ENCODE results near the gene RPRM. TPM values are rescaled to one million over a fixed set of nuclear protein-coding genes. Genes with fewer than 3 reads are reported as not detected.
A peak's percentile ranks its signal among the peaks of the same experiment; 100 is the strongest.

Gene RPRM
- polyA plus RNA-seq, 1 donor from 2014 or later: 2.8 TPM

GRCh38 chr2:153476491-153476815, 2.1 kb downstream of the RPRM start:
- Histone ChIP-seq H3K79me2 (replicated peaks; ENCODE audit: insufficient read depth, low read length) (no peaks in the 10 kb centered on the region), H3K9ac (ENCODE audit: low read length) (no peak overlapping the region), H3K4me3 (ENCODE audit: low read length) (peak overlapping the region; percentile 75), H4K20me1 (ENCODE audit: insufficient read depth) (no peaks in the 10 kb centered on the region), H3K36me3 (ENCODE audit: insufficient read depth, low read length) (no peaks in the 10 kb centered on the region), H2AFZ (ENCODE audit: low read depth, low read length) (no peak overlapping the region), H3K27ac (ENCODE audit: low read length) (no peak overlapping the region), H3K9me2 (ENCODE audit: insufficient read depth, low read length) (no peaks in the 10 kb centered on the region), H3K4me2 (ENCODE audit: low read length) (no peak overlapping the region), H3K27me3 (ENCODE audit: insufficient read depth, low read depth, low read length) (peaks cover 31% of the 10 kb centered on the region), H3F3A (ENCODE audit: insufficient read depth, low read length, poor library complexity, severe bottlenecking) (no peaks in the 10 kb centered on the region), H3K9me3 (ENCODE audit: low read length) (no peaks in the 10 kb centered on the region)
- TF ChIP-seq EZH2 (IDR thresholded peaks at IDR 0.05; ENCODE audit: borderline replicate concordance, insufficient read depth, low read length, poor library complexity, severe bottlenecking): no peak
- no peak for TF ChIP-seq CTCF (IDR thresholded peaks at IDR 0.05; ENCODE audit: poor library complexity, severe bottlenecking)
- TF ChIP-seq RAD21 (conservative IDR thresholded peaks at IDR 0.05): no peak
- TF ChIP-seq EP300 (conservative IDR thresholded peaks at IDR 0.05; ENCODE audit: poor library complexity, severe bottlenecking): no peak
- no peak for TF ChIP-seq MXI1 (conservative IDR thresholded peaks at IDR 0.05; ENCODE audit: poor library complexity, severe bottlenecking)
- no peak for TF ChIP-seq REST (IDR thresholded peaks at IDR 0.05; ENCODE audit: borderline replicate concordance)
- no peak for TF ChIP-seq SMC3 (conservative IDR thresholded peaks at IDR 0.05; ENCODE audit: poor library complexity)

- no peaks in the 10 kb centered on the region for H3K36me3 ChIP-seq (ENCODE audit: insufficient read depth, low read length)
- no peaks in the 10 kb centered on the region for H3K9me2 ChIP-seq (ENCODE audit: insufficient read depth, low read length)
- H3K79me2 ChIP-seq (replicated peaks; ENCODE audit: insufficient read depth, low read length): no peaks in the 10 kb centered on the region
- H3K4me3 ChIP-seq (ENCODE audit: low read length): no peak overlapping the region
- no peak overlapping the region for H3K4me2 ChIP-seq (ENCODE audit: low read length)
- H3K27ac ChIP-seq (ENCODE audit: low read length): no peak overlapping the region
- no peak overlapping the region for H3K9ac ChIP-seq (ENCODE audit: low read length)
- no peak overlapping the region for H2AFZ ChIP-seq (ENCODE audit: low read depth, low read length)
- no peak for TF ChIP-seq EP300 (conservative IDR thresholded peaks at IDR 0.05; ENCODE audit: poor library complexity, severe bottlenecking)
- no peaks in the 10 kb centered on the region for H3F3A ChIP-seq (ENCODE audit: insufficient read depth, low read length, poor library complexity, severe bottlenecking)
- no peaks in the 10 kb centered on the region for H4K20me1 ChIP-seq (ENCODE audit: insufficient read depth)
- no peaks in the 10 kb centered on the region for H3K9me3 ChIP-seq (ENCODE audit: low read length)
- H3K27me3 ChIP-seq (ENCODE audit: insufficient read depth, low read depth, low read length): peaks cover 31% of the 10 kb centered on the region
Observed at GRCh38 chr2:153474876-153475435, 3.6 kb downstream of the RPRM start.

- no peak overlapping the region for H3K27ac ChIP-seq (ENCODE audit: low read length)
- peaks cover 31% of the 10 kb centered on the region for H3K27me3 ChIP-seq (ENCODE audit: insufficient read depth, low read depth, low read length)
- no peak overlapping the region for H3K4me2 ChIP-seq (ENCODE audit: low read length)
- no peaks in the 10 kb centered on the region for H3K79me2 ChIP-seq (replicated peaks; ENCODE audit: insufficient read depth, low read length)
- TF ChIP-seq EZH2 (IDR thresholded peaks at IDR 0.05; ENCODE audit: borderline replicate concordance, insufficient read depth, low read length, poor library complexity, severe bottlenecking): no peak
- no peak for TF ChIP-seq CTCF (IDR thresholded peaks at IDR 0.05; ENCODE audit: poor library complexity, severe bottlenecking)
- TF ChIP-seq RAD21 (conservative IDR thresholded peaks at IDR 0.05): no peak
- TF ChIP-seq MXI1 (conservative IDR thresholded peaks at IDR 0.05; ENCODE audit: poor library complexity, severe bottlenecking): no peak
- TF ChIP-seq TAF1 (IDR thresholded peaks at IDR 0.05; ENCODE audit: low read depth): no peak
- H2AFZ ChIP-seq (ENCODE audit: low read depth, low read length): no peak overlapping the region
- H3K9me3 ChIP-seq (ENCODE audit: low read length): no peaks in the 10 kb centered on the region
- H4K20me1 ChIP-seq (ENCODE audit: insufficient read depth): no peaks in the 10 kb centered on the region
- no peak overlapping the region for H3K4me3 ChIP-seq (ENCODE audit: low read length)
- H3K9ac ChIP-seq (ENCODE audit: low read length): no peak overlapping the region
- H3K36me3 ChIP-seq (ENCODE audit: insufficient read depth, low read length): no peaks in the 10 kb centered on the region
- H3K9me2 ChIP-seq (ENCODE audit: insufficient read depth, low read length): no peaks in the 10 kb centered on the region
- no peaks in the 10 kb centered on the region for H3F3A ChIP-seq (ENCODE audit: insufficient read depth, low read length, poor library complexity, severe bottlenecking)
Observed at GRCh38 chr2:153474407-153474806, 4.2 kb downstream of the RPRM start.

Measured in neural cell (in vitro differentiated cells).